ENCODE results near the gene LY9.

DNA sequence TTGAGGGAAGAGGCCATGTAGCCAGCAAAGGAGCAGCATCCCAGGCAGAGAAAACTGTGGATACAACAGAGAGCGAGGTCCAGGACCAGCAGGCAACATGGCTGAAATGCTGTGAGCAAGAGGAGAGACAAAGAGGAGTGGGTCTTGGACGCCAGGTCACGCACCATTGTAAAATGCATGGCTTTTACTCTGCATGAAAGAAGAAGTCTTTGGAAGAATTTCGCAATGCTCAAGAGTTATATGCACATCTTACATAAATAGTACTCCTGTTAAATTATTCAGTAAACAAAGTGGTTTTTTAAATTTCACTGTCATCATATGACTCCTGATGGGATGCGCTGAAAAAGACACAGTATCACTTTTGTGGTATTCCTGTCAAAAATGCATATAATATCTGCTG lies 63.2 kb downstream of the LY9 start:
- TF ChIP-seq POLR2A (IDR thresholded peaks at IDR 0.05) (no peak), POLR2AphosphoS5 (IDR thresholded peaks at IDR 0.05; ENCODE audit: insufficient read depth in 1 of 2, low read depth in 1 of 2) (no peak)
- TF ChIP-seq, protein P1, sequence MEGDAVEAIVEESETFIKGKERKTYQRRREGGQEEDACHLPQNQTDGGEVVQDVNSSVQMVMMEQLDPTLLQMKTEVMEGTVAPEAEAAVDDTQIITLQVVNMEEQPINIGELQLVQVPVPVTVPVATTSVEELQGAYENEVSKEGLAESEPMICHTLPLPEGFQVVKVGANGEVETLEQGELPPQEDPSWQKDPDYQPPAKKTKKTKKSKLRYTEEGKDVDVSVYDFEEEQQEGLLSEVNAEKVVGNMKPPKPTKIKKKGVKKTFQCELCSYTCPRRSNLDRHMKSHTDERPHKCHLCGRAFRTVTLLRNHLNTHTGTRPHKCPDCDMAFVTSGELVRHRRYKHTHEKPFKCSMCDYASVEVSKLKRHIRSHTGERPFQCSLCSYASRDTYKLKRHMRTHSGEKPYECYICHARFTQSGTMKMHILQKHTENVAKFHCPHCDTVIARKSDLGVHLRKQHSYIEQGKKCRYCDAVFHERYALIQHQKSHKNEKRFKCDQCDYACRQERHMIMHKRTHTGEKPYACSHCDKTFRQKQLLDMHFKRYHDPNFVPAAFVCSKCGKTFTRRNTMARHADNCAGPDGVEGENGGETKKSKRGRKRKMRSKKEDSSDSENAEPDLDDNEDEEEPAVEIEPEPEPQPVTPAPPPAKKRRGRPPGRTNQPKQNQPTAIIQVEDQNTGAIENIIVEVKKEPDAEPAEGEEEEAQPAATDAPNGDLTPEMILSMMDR (IDR thresholded peaks at IDR 0.05) = no peak
